Astrocyte of the spinal cord (primary cell): ENCODE results near the gene BFAR.
A peak's percentile ranks its signal among the peaks of the same experiment; 100 is the strongest.

Experiments used
- DNase-seq: peaks from one replicate; pipeline ENCODE4 v3.0.0; 2011; ENCODE audit warnings: low read depth, low spot score
- H3K4me3 ChIP-seq: 2 replicates; pipeline ENCODE4 v1.5.1; 2011; ENCODE audit warnings: low read depth, mild to moderate bottlenecking, low read length, moderate library complexity
- in situ Hi-C: cut with HindIII; loops from 2 replicates; pipeline ENCODE4 v1.10.0; 2017; ENCODE audit warnings: low sequenced_read_pairs
- TF ChIP-seq, protein P1 (sequence below): IDR thresholded peaks from 2 replicates; pipeline ENCODE4 v1.5.1; 2012; ENCODE audit warnings: low read depth, mild to moderate bottlenecking, low read length, inconsistent platforms

Gene BFAR, protein sequence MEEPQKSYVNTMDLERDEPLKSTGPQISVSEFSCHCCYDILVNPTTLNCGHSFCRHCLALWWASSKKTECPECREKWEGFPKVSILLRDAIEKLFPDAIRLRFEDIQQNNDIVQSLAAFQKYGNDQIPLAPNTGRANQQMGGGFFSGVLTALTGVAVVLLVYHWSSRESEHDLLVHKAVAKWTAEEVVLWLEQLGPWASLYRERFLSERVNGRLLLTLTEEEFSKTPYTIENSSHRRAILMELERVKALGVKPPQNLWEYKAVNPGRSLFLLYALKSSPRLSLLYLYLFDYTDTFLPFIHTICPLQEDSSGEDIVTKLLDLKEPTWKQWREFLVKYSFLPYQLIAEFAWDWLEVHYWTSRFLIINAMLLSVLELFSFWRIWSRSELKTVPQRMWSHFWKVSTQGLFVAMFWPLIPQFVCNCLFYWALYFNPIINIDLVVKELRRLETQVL

DNA sequence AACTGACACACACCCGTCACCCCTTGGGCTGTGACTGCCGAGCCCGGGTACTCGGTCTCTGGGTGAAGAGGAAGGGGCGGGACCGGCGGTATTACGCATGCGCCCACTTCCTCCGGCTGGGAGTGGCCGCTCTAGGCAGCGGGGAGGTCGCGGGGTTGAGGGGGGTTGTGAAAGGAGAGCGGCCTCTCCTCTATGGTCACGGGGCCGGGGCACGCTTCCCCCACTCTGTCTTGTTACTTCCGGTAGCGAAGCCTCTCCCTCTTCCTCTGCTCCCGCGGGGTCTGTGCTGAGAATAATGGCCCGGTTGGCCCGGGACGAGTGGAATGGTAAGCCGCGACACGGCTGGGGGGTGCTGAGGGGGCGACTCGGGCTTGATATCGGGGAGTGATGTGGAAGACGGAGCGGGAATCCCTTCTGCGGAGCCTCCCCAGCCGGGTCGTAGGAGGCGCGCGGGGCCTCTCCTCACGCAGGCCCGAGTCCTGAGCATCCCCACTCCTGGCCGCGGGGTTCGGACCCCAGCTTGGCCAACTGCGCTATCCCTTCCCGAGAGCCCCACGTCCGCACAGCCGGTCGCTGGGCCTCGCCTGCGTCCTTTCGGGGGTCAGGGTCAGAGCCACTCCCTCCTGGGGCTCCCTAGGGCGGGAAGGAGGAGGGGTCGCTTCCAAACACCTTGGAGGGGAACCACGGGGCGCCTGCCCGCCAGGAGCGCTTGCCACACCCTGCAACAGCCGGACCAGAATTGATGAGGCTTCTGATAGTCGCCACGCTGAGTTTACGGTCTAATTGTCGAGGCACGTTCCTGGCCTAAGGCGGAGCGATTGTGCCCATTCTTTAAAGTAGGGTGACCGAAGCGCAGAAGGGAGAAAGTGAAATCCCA is at the start of gene BFAR:
Gene BFAR (plus strand): TSS at position 259 of the 877 bp plus-strand sequence. CDS start 11,396 bp downstream, outside the sequence.
- peak within 1 kb of the TSS; percentile 96 for H3K4me3 ChIP-seq
- DNase-seq: peak; percentile 97
- TF ChIP-seq, protein P1, sequence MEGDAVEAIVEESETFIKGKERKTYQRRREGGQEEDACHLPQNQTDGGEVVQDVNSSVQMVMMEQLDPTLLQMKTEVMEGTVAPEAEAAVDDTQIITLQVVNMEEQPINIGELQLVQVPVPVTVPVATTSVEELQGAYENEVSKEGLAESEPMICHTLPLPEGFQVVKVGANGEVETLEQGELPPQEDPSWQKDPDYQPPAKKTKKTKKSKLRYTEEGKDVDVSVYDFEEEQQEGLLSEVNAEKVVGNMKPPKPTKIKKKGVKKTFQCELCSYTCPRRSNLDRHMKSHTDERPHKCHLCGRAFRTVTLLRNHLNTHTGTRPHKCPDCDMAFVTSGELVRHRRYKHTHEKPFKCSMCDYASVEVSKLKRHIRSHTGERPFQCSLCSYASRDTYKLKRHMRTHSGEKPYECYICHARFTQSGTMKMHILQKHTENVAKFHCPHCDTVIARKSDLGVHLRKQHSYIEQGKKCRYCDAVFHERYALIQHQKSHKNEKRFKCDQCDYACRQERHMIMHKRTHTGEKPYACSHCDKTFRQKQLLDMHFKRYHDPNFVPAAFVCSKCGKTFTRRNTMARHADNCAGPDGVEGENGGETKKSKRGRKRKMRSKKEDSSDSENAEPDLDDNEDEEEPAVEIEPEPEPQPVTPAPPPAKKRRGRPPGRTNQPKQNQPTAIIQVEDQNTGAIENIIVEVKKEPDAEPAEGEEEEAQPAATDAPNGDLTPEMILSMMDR: no peak
- in situ Hi-C loops: no loop called here

DNA sequence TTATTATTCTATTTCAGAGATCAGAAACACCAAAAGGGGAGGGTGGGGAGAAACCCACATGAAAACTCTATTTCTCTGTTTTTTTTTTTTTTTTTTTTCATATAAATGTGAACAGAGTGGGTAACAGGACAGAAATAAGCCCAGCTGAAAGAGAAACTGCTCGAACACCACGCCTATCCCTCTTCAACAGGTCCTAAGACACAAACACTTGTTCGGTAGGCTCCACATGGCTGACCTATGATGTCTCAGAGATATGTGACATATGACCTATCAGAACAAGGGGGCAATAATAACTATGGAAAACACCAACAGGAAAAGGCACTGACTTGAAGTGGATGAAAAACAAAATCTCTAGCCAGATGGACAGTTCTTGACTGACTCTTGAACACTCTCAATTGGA is 47.5 kb upstream of the BFAR start:
- no peak for DNase-seq
- no peak overlapping the region for H3K4me3 ChIP-seq
- TF ChIP-seq, protein P1: no peak
- in situ Hi-C loops: no loop called here

DNA sequence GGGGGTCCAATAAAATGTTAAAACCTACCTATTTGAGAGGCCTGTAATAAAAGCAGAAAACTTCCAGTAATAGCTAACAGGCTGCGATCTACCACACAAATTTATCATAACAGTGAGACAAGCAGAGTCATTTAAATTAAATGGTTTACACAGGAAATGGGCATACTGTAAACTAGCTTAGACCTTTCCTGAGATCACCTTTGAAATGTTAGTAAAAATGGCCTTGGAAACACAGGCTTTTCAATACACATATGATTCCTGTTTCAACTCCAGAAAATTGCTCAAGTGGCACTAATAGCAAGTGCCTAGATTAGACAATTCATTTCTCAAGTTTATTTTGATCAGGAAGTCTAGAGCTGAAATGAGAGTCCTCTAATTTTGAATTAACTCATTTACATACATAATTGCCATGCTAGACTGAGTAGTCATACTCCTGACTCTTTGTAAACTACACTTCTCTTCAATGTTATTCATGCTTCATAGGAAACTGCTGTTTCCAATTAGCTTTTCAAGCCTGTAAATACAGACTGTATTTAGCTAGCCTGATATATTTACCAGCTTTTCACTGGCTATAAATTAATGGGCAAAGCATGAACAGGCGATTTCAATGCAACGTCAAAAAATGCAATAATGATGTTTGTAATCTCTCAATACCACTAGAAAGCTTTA is 46.0 kb upstream of the BFAR start:
- in situ Hi-C loops: no loop called here
- no peak for DNase-seq
- H3K4me3 ChIP-seq: no peak overlapping the region
- TF ChIP-seq, protein P1: no peak

DNA sequence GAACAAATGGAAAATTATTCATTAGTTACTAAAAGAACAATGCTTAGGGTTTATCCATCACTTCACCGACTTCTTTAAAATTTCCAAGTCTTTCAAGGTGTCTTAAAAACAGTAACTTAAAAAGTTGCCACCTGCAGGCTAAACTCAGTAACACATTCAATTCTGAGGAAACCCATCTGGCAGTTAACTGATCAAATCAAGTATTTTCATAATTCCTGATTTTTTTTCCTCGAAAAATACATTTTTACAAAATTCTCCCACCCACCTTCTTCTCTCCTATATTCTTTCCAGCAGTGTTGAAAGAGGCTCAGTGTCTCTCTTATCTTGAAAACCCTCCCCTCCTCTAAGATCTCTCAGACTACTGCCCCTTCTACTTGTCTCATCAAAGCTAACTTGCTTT is 32.6 kb upstream of the BFAR start:
- DNase-seq: peak; percentile 52
- in situ Hi-C loops: no loop called here
- TF ChIP-seq, protein P1: peak; percentile 52
- no peak overlapping the region for H3K4me3 ChIP-seq

DNA sequence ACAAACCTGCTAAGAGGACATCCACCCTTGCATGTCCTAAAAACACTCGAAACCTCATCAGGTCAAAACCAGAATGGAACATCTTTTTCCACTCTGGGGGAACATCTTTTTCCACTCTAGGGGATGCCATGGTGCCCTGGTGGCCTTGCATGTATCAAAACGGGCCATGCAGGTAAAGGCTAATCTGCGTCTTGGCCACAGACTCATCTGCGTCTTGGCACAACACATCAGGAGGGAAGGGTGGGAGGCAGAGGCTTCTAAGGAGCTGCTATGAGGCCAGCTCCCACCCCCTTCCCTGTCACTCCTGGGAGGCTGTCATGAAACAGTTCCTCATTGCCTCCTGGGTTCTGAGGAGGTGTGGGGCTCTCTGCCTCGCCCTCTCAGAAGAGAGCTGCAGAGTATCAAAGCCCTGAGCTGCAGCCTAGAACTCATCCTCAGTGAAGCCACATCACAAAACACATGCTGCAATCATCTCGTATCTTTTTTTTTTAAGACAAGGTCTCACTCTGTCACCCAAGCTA is 30.2 kb upstream of the BFAR start:
- no peak for DNase-seq
- H3K4me3 ChIP-seq: no peak overlapping the region
- in situ Hi-C loops: no loop called here
- TF ChIP-seq, protein P1: no peak

DNA sequence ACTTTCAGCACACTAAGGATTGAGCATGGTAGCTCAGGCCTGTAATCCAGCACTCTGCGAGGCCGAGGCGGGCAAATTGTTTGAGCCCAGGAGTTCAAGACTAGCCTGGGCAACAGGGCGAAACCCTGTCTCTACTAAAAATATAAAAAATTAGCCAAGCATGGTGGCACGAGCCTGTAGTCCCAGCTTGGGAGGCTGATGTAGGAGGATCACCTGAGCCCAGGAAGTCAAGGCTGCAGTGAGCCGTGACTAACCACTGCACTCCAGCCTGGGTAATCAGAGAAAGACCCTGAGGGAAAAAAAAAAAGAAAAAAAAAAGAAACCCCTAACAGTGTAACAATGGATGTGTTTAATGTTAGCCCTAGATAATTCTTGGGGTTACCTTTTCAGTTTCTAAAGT is 26.6 kb upstream of the BFAR start:
- in situ Hi-C loops: no loop called here
- no peak for DNase-seq
- H3K4me3 ChIP-seq: no peak overlapping the region
- TF ChIP-seq, protein P1: no peak
